ENCODE results near the gene SLC24A3.

DNA sequence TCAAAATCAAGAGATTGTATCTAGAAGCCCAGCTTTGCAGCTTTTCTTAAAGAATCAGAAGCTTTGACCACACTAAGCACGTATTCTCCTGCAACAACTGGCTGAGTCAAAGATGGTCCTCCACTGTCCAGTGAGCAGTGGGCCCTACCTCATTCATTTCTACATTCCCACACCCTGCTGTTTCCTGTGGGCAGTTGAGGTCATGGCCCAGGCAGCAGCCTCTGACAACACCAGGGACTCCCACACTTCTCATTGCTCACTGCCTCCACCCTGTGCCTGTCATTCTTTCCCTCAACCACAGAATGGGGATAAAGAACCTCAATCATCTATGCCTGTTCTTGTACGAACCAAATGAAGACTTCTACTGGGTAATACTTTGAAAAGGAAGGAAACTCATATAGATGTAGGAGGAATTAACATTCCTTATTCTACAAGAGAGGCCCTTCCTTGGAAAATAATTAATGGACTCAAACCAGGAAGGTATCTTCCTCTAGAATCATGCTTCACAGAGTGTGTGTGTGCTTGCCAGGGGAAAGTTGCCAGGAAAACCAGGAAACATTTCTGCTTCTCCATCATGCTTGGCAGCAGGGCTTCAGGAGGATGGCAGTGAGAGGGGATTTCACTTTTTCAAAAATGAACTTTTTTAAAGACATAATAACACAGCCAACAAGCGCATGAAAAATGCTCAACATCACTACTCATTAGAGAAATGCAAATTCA is 353.9 kb downstream of the SLC24A3 start:
- TF ChIP-seq, protein P1, sequence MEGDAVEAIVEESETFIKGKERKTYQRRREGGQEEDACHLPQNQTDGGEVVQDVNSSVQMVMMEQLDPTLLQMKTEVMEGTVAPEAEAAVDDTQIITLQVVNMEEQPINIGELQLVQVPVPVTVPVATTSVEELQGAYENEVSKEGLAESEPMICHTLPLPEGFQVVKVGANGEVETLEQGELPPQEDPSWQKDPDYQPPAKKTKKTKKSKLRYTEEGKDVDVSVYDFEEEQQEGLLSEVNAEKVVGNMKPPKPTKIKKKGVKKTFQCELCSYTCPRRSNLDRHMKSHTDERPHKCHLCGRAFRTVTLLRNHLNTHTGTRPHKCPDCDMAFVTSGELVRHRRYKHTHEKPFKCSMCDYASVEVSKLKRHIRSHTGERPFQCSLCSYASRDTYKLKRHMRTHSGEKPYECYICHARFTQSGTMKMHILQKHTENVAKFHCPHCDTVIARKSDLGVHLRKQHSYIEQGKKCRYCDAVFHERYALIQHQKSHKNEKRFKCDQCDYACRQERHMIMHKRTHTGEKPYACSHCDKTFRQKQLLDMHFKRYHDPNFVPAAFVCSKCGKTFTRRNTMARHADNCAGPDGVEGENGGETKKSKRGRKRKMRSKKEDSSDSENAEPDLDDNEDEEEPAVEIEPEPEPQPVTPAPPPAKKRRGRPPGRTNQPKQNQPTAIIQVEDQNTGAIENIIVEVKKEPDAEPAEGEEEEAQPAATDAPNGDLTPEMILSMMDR (IDR thresholded peaks at IDR 0.05) = no peak
- TF ChIP-seq TCF7L2 (IDR thresholded peaks at IDR 0.05; ENCODE audit: low read depth, low read length) (no peak), SIN3A (IDR thresholded peaks at IDR 0.05; ENCODE audit: borderline replicate concordance, insufficient read depth, low read depth, low read length) (no peak)
- TF ChIP-seq, protein P2, sequence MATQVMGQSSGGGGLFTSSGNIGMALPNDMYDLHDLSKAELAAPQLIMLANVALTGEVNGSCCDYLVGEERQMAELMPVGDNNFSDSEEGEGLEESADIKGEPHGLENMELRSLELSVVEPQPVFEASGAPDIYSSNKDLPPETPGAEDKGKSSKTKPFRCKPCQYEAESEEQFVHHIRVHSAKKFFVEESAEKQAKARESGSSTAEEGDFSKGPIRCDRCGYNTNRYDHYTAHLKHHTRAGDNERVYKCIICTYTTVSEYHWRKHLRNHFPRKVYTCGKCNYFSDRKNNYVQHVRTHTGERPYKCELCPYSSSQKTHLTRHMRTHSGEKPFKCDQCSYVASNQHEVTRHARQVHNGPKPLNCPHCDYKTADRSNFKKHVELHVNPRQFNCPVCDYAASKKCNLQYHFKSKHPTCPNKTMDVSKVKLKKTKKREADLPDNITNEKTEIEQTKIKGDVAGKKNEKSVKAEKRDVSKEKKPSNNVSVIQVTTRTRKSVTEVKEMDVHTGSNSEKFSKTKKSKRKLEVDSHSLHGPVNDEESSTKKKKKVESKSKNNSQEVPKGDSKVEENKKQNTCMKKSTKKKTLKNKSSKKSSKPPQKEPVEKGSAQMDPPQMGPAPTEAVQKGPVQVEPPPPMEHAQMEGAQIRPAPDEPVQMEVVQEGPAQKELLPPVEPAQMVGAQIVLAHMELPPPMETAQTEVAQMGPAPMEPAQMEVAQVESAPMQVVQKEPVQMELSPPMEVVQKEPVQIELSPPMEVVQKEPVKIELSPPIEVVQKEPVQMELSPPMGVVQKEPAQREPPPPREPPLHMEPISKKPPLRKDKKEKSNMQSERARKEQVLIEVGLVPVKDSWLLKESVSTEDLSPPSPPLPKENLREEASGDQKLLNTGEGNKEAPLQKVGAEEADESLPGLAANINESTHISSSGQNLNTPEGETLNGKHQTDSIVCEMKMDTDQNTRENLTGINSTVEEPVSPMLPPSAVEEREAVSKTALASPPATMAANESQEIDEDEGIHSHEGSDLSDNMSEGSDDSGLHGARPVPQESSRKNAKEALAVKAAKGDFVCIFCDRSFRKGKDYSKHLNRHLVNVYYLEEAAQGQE (IDR thresholded peaks at IDR 0.05; ENCODE audit: insufficient read depth in 1 of 2, low read depth in 2 of 2, low read length in 1 of 2) = no peak

Data from Panc1 (cell line).